ENCODE results near the gene KCNK3. TPM values are rescaled to one million over a fixed set of nuclear protein-coding genes. Genes with fewer than 3 reads are reported as not detected.
A peak's percentile ranks its signal among the peaks of the same experiment; 100 is the strongest.
"Not testable (repeated sequence)": the region's sequence is repeated elsewhere in the genome, so short reads cannot be mapped to it uniquely, and the experiment has no call there.

KCNK3 gene
- total and polyA plus RNA-seq, 2 donors (not counting 1 experiment from before 2014, with no cell fraction given), result under 0.01 TPM; not detected in 1

DNA sequence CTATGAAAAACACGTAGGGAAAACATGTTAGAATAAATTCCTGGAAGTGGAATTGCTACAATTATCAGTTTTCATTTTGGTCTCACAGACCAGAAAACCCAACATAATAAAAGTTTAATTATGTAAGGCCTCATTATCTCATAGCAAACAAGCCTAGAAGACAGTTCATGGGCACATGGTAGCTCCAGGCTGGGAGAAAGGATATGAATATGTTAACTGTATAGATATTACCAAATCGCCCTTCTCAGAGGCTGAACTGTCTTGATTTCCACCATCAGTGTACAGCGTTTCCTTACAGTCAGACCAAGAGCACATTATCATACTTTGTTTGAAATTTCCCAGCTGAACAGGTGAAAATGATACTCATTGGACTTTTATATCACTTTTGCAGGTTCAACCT, 54.4 kb downstream of the KCNK3 start:
- Histone ChIP-seq H3K9me3 (ENCODE audit: control insufficient read depth, insufficient read depth, low read depth, low read length) (no peaks in the 10 kb centered on the region), H3K9ac (ENCODE audit: insufficient read depth, low read length) (no peak overlapping the region), H3K27me3 (ENCODE audit: control insufficient read depth, insufficient read depth, low read length) (peaks cover 2% of the 10 kb centered on the region), H3K36me3 (ENCODE audit: control insufficient read depth, insufficient read depth, low read length) (no peaks in the 10 kb centered on the region), H3K4me3 (replicated peaks in 1 of 4; ENCODE audit: control extremely low read depth in 1 of 4, insufficient read depth in 1 of 4, low read depth in 3 of 4, low read length in 4 of 4) (no peak overlapping the region), H4K20me1 (ENCODE audit: control insufficient read depth, extremely low read depth, insufficient read depth, low read length) (no peaks in the 10 kb centered on the region), H3K4me2 (ENCODE audit: extremely low read depth, insufficient read depth, low read length) (no peak overlapping the region), H2AFZ (ENCODE audit: low read length) (no peak overlapping the region), H3K4me1 (ENCODE audit: control insufficient read depth, extremely low read depth, insufficient read depth, low read length) (no peaks in the 10 kb centered on the region), H3K79me2 (ENCODE audit: control insufficient read depth, insufficient read depth, low read length) (no peaks in the 10 kb centered on the region), H3K27ac (ENCODE audit: insufficient read depth, low read length) (no peak overlapping the region)
- TF ChIP-seq, protein P1, sequence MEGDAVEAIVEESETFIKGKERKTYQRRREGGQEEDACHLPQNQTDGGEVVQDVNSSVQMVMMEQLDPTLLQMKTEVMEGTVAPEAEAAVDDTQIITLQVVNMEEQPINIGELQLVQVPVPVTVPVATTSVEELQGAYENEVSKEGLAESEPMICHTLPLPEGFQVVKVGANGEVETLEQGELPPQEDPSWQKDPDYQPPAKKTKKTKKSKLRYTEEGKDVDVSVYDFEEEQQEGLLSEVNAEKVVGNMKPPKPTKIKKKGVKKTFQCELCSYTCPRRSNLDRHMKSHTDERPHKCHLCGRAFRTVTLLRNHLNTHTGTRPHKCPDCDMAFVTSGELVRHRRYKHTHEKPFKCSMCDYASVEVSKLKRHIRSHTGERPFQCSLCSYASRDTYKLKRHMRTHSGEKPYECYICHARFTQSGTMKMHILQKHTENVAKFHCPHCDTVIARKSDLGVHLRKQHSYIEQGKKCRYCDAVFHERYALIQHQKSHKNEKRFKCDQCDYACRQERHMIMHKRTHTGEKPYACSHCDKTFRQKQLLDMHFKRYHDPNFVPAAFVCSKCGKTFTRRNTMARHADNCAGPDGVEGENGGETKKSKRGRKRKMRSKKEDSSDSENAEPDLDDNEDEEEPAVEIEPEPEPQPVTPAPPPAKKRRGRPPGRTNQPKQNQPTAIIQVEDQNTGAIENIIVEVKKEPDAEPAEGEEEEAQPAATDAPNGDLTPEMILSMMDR (conservative IDR thresholded peaks at IDR 0.05 in 1 of 2, IDR thresholded peaks at IDR 0.05 in 1 of 2; ENCODE audit: low read depth in 1 of 2, low read length in 2 of 2), result no peak
- no peak for TF ChIP-seq EZH2 (IDR thresholded peaks at IDR 0.05; ENCODE audit: low read length, missing control alignments)
- no peak for DNase-seq (ENCODE audit: low read depth in 2 of 2)

DNA sequence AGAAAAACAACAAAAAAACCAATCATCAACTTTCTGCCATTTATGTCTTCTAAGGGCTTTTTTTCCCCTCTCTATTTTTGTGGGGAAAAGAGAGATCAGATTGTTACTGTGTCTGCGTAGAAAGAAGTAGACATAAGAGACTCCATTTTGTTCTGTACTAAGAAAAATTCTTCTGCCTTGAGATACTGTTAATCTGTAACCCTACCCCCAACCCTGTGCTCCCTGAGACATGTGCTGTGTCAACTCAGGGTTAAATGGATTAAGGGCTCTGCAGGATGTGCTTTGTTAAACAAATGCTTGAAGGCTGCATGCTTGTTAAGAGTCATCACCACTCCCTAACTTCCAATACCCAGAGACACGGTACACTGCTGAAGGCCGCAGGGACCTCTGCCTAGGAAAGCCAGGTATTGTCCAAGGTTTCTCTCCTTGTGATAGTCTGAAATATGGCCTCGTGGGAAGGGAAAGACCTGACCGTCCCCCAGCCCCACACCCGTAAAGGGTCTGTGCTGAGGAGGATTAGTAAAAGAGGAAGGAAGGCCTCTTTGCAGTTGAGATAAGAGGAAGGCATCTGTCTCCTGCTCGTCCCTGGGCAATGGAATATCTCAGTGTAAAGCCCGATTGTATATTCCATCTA, 57.4 kb downstream of the KCNK3 start:
- not testable (repeated sequence) for H3K4me3 ChIP-seq (replicated peaks in 1 of 4; ENCODE audit: control extremely low read depth in 1 of 4, insufficient read depth in 1 of 4, low read depth in 3 of 4, low read length in 4 of 4); H3K4me1 ChIP-seq (ENCODE audit: control insufficient read depth, extremely low read depth, insufficient read depth, low read length); H3K9ac ChIP-seq (ENCODE audit: insufficient read depth, low read length); H4K20me1 ChIP-seq (ENCODE audit: control insufficient read depth, extremely low read depth, insufficient read depth, low read length); H3K9me3 ChIP-seq (ENCODE audit: control insufficient read depth, insufficient read depth, low read depth, low read length); H3K79me2 ChIP-seq (ENCODE audit: control insufficient read depth, insufficient read depth, low read length); H3K27me3 ChIP-seq (ENCODE audit: control insufficient read depth, insufficient read depth, low read length); H3K4me2 ChIP-seq (ENCODE audit: extremely low read depth, insufficient read depth, low read length); H3K36me3 ChIP-seq (ENCODE audit: control insufficient read depth, insufficient read depth, low read length)
- peak in 1 of 2 donors; percentile 30 for DNase-seq (ENCODE audit: low read depth in 2 of 2)
- H2AFZ ChIP-seq (ENCODE audit: low read length), result peak overlapping the region; percentile 31
- H3K27ac ChIP-seq (ENCODE audit: insufficient read depth, low read length), result peak overlapping the region; percentile 4

DNA sequence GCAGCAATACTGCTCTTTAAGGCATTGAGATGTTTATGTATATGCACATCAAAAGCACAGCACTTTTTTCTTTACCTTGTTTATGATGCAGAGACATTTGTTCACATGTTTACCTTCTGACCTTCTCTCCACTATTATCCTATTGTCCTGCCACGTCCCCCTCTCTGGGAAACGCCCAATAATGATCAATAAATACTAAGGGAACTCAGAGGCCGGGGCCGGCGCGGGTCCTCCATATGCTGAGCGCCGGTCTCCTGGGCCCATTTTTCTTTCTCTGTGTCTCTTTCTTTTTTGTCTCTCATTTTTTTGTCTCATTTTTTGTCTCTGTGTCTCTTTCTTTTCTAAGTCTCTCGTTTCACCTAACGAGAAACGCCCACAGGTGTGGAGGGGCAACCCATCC, 57.9 kb downstream of the KCNK3 start:
- H4K20me1 ChIP-seq (ENCODE audit: control insufficient read depth, extremely low read depth, insufficient read depth, low read length); H3K9ac ChIP-seq (ENCODE audit: insufficient read depth, low read length); H3K4me3 ChIP-seq (replicated peaks in 1 of 4; ENCODE audit: control extremely low read depth in 1 of 4, insufficient read depth in 1 of 4, low read depth in 3 of 4, low read length in 4 of 4); H3K9me3 ChIP-seq (ENCODE audit: control insufficient read depth, insufficient read depth, low read depth, low read length); H2AFZ ChIP-seq (ENCODE audit: low read length); DNase-seq (ENCODE audit: low read depth in 2 of 2); H3K4me2 ChIP-seq (ENCODE audit: extremely low read depth, insufficient read depth, low read length); H3K4me1 ChIP-seq (ENCODE audit: control insufficient read depth, extremely low read depth, insufficient read depth, low read length); H3K79me2 ChIP-seq (ENCODE audit: control insufficient read depth, insufficient read depth, low read length); H3K36me3 ChIP-seq (ENCODE audit: control insufficient read depth, insufficient read depth, low read length); H3K27ac ChIP-seq (ENCODE audit: insufficient read depth, low read length); H3K27me3 ChIP-seq (ENCODE audit: control insufficient read depth, insufficient read depth, low read length): not testable (repeated sequence)

DNA sequence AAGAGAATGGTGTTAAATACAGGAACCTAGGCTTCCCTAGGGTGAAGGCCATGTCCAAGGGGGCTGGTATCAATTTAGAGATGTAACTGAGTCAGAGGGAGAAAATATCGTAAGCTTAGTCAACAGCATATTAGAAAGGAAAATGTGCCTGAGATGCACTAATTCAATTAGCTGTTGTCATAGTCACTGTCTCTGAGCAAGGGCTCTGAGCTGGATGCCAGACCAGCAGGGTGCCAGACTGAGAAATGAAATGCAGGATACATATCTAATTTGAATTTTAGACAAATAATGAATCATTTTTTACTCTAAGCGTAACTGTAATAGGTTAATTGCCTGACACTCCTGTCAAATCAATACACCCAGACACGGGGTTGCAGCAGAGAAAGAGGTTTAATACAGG, 60.1 kb downstream of the KCNK3 start:
- H3K27ac ChIP-seq (ENCODE audit: insufficient read depth, low read length), result no peak overlapping the region
- no peaks in the 10 kb centered on the region for H3K79me2 ChIP-seq (ENCODE audit: control insufficient read depth, insufficient read depth, low read length)
- H4K20me1 ChIP-seq (ENCODE audit: control insufficient read depth, extremely low read depth, insufficient read depth, low read length), result no peaks in the 10 kb centered on the region
- H3K4me2 ChIP-seq (ENCODE audit: extremely low read depth, insufficient read depth, low read length), result no peak overlapping the region
- DNase-seq (ENCODE audit: low read depth in 2 of 2), result no peak
- H3K9me3 ChIP-seq (ENCODE audit: control insufficient read depth, insufficient read depth, low read depth, low read length), result no peaks in the 10 kb centered on the region
- no peak overlapping the region for H3K4me3 ChIP-seq (replicated peaks in 1 of 4; ENCODE audit: control extremely low read depth in 1 of 4, insufficient read depth in 1 of 4, low read depth in 3 of 4, low read length in 4 of 4)
- no peaks in the 10 kb centered on the region for H3K27me3 ChIP-seq (ENCODE audit: control insufficient read depth, insufficient read depth, low read length)
- H2AFZ ChIP-seq (ENCODE audit: low read length), result no peak overlapping the region
- H3K9ac ChIP-seq (ENCODE audit: insufficient read depth, low read length), result no peak overlapping the region
- H3K4me1 ChIP-seq (ENCODE audit: control insufficient read depth, extremely low read depth, insufficient read depth, low read length), result peaks cover 5% of the 10 kb centered on the region
- H3K36me3 ChIP-seq (ENCODE audit: control insufficient read depth, insufficient read depth, low read length), result no peaks in the 10 kb centered on the region
- no peak for TF ChIP-seq EZH2 (IDR thresholded peaks at IDR 0.05; ENCODE audit: low read length, missing control alignments)
